CD14-positive monocyte (primary cell): Measurements from ENCODE around the gene CDKAL1. TPM values are rescaled to one million over a fixed set of nuclear protein-coding genes. Genes with fewer than 3 reads are reported as not detected.

Experiments
- DNase-seq, 3 donors: peaks; one replicate each; pipeline ENCODE4 v3.0.0-alpha.2; 2011 to 2022
- H2AFZ ChIP-seq: 2 replicates; pipeline ENCODE4 v1.6.0; 2012; ENCODE audit warnings: mild to moderate bottlenecking, low read depth, low read length, inconsistent platforms; ENCODE audit not compliant: insufficient read depth, poor library complexity, severe bottlenecking
- H3K27ac ChIP-seq, 2 donors: 1 replicate in 1 of 2; 2 replicates in 1 of 2; pipeline ENCODE4 v1.5.1; 2012 to 2013; ENCODE audit warnings: low read length in 2 of 2, control low read depth in 1 of 2, inconsistent platforms in 1 of 2, low read depth in 1 of 2, mild to moderate bottlenecking in 1 of 2
- H3K27me3 ChIP-seq, 2 donors: one replicate each; pipeline versions ENCODE4 v1.6.0 to v1.6.1; 2011 to 2013; ENCODE audit warnings: low read length in 2 of 2; ENCODE audit not compliant: control insufficient read depth in 2 of 2, insufficient read depth in 2 of 2
- H3K36me3 ChIP-seq, 2 donors: replicated peaks in 1 of 2; 1 replicate in 1 of 2; 2 replicates in 1 of 2; pipeline versions ENCODE4 v1.5.1 to v1.6.1; 2012 to 2013; ENCODE audit warnings: low read length in 2 of 2, control low read depth in 1 of 2, inconsistent platforms in 1 of 2, mild to moderate bottlenecking in 1 of 2; ENCODE audit not compliant: insufficient read depth in 2 of 2, control insufficient read depth in 1 of 2
- H3K4me1 ChIP-seq, 2 donors: 1 replicate in 1 of 2; 2 replicates in 1 of 2; pipeline versions ENCODE4 v1.5.1 to v1.6.1; 2012 to 2013; ENCODE audit warnings: low read length in 2 of 2, control low read depth in 1 of 2, inconsistent platforms in 1 of 2, mild to moderate bottlenecking in 1 of 2, moderate library complexity in 1 of 2; ENCODE audit not compliant: insufficient read depth in 2 of 2, control insufficient read depth in 1 of 2
- H3K4me2 ChIP-seq: replicated peaks from 2 replicates; pipeline ENCODE3; 2012; ENCODE audit warnings: low read length, moderate library complexity, mild to moderate bottlenecking; ENCODE audit not compliant: poor library complexity, severe bottlenecking; ENCODE audit errors: extremely low read depth
- H3K4me3 ChIP-seq, 3 experiments: fragments of 200-600 bp in 1 of 3; sonication (generic) in 1 of 3; replicated peaks in 1 of 3; 1 replicate in 2 of 3; 2 replicates in 1 of 3; pipeline ENCODE4 v1.5.1; 2011 to 2013; ENCODE audit warnings: low read length in 3 of 3, mild to moderate bottlenecking in 3 of 3, control low read depth in 2 of 3, low read depth in 2 of 3, inconsistent platforms in 1 of 3, moderate library complexity in 1 of 3
- H3K79me2 ChIP-seq: 2 replicates; pipeline ENCODE4 v1.6.0; 2012; ENCODE audit warnings: mild to moderate bottlenecking, control low read depth, inconsistent platforms, low read length, moderate library complexity; ENCODE audit not compliant: insufficient read depth
- H3K9ac ChIP-seq: 2 replicates; pipeline ENCODE4 v1.6.0; 2017; ENCODE audit warnings: low read length, mild to moderate bottlenecking; ENCODE audit not compliant: insufficient read depth, poor library complexity, severe bottlenecking
- H3K9me3 ChIP-seq, 2 donors: replicated peaks in 1 of 2; 1 replicate in 1 of 2; 2 replicates in 1 of 2; pipeline versions ENCODE4 v1.5.1 to v1.6.1; 2012 to 2013; ENCODE audit warnings: low read length in 2 of 2, control low read depth in 1 of 2; ENCODE audit not compliant: control insufficient read depth in 1 of 2, insufficient read depth in 1 of 2
- H4K20me1 ChIP-seq: 2 replicates; pipeline ENCODE4 v1.6.0; 2012; ENCODE audit warnings: mild to moderate bottlenecking, low read length, control low read depth, moderate library complexity; ENCODE audit not compliant: insufficient read depth
- H3K27ac Mint-ChIP-seq, 7 donors: one replicate each; pipeline ENCODE4 v1.8.0; 2020; ENCODE audit warnings: mild to moderate bottlenecking in 7 of 7, mixed read lengths in 7 of 7, moderate library complexity in 6 of 7, inconsistent platforms in 2 of 7
- H3K27me3 Mint-ChIP-seq, 3 donors: one replicate each; pipeline ENCODE4 v1.8.0; 2021 to 2022; ENCODE audit warnings: low read depth in 3 of 3, mild to moderate bottlenecking in 3 of 3, mixed read lengths in 3 of 3, moderate library complexity in 3 of 3, inconsistent platforms in 1 of 3
- H3K36me3 Mint-ChIP-seq, 2 donors: one replicate each; pipeline ENCODE4 v1.8.0; 2020; ENCODE audit warnings: mixed read lengths in 2 of 2, inconsistent platforms in 1 of 2, mild to moderate bottlenecking in 1 of 2
- H3K4me1 Mint-ChIP-seq: one replicate; pipeline ENCODE4 v1.8.0; 2020; ENCODE audit warnings: mild to moderate bottlenecking, mixed read lengths
- H3K4me3 Mint-ChIP-seq, 2 donors: one replicate each; pipeline ENCODE4 v1.8.0; 2020; ENCODE audit warnings: mild to moderate bottlenecking in 2 of 2, mixed read lengths in 2 of 2, moderate library complexity in 1 of 2
- H3K9me3 Mint-ChIP-seq, 7 donors: one replicate each; pipeline ENCODE4 v1.8.0; 2020 to 2022; ENCODE audit warnings: mixed read lengths in 7 of 7, mild to moderate bottlenecking in 6 of 7, moderate library complexity in 6 of 7, inconsistent platforms in 2 of 7
- WGBS: methylation state at CpG from one replicate; pipeline ENCODE4 v1.1.5; 2013; ENCODE audit warnings: missing lambda C conversion rate; ENCODE audit not compliant: insufficient coverage; 5-methylcytosine and 5-hydroxymethylcytosine counted together
- intact Hi-C, 2 donors: fragments of 100-400 bp; cut with micrococcal nuclease; formaldehyde crosslinking; loops; one replicate each; pipeline versions ENCODE4 v1.15.0 to v1.15.1; 2023
- polyA plus RNA-seq, 3 donors: library from polyadenylated mRNA; depleted of rRNA in 1 of 3; unstranded in 2 of 3; stranded (reverse) in 1 of 3; fragments of 300-500 nt in 2 of 3; fragments of >200 nt in 1 of 3; fragmentation: Illumina TruSeq in 2 of 3; gene quantifications; 1 replicate in 2 of 3; 2 replicates in 1 of 3; pipeline ENCODE4 v1.2.3, GENCODE V29; 2012 to 2021
- TF ChIP-seq, protein P1 (sequence below): fragments of 200-600 bp; IDR thresholded peaks from one replicate; pipeline ENCODE4 v1.8.0; 2022; ENCODE audit warnings: antibody characterized with exemption, mild to moderate bottlenecking

The CDKAL1 gene
- polyA plus RNA-seq, 3 donors, result 3.2 to 12.4 (median 8.3) TPM

DNA sequence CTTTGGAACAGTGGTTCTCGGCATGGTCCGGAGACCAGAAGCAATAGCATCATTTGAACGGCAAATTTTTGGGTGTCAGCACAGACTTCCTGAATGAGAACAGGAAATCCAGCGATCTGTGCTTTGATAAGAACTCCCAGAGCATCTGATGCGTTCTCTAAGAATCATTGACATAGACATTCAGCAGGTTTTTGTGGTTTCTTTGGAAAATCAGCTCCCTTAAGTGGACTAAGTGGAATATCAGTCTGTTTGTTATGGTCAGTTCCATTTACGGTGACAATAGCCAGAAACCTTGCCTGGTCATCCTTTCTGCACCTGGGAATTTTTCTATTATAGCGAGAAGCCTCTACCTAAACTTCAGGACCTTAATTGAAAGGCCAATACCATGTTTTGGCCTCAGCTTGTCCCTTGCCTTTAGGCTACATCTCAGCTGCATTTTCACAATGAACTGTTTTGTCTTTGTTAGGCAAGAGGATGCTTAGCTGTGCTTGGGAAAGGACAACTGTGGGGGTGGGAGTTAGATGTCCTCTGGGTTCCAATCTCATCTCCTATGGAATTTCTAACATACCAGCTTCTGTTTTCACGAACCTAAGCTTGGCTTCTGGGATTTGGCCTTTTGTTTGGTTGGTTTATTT lies 299.7 kb downstream of the CDKAL1 start:
- Histone ChIP-seq H3K27me3 (no peaks in the 10 kb centered on the region), H3K27ac (no peak overlapping the region), H3K79me2 (no peaks in the 10 kb centered on the region), H3K4me3 (no peak overlapping the region), H3K9ac (no peak overlapping the region), H4K20me1 (no peaks in the 10 kb centered on the region), H3K36me3 (no peaks in the 10 kb centered on the region), H2AFZ (no peak overlapping the region), H3K4me2 (no peak overlapping the region), H3K9me3 (no peaks in the 10 kb centered on the region), H3K4me1 (no peaks in the 10 kb centered on the region)
- intact Hi-C loops, result no loop called here
- Mint-ChIP-seq H3K27me3 (no peaks in the 10 kb centered on the region), H3K4me1 (no peaks in the 10 kb centered on the region), H3K27ac (no peak overlapping the region), H3K36me3 (peaks cover 3 to 6% of the 10 kb centered on the region in 2 donors), H3K9me3 (peaks cover 0 to 3% (median 0%) of the 10 kb centered on the region in 7 donors), H3K4me3 (no peak overlapping the region)
- DNase-seq, result no peak
- TF ChIP-seq, protein P1, sequence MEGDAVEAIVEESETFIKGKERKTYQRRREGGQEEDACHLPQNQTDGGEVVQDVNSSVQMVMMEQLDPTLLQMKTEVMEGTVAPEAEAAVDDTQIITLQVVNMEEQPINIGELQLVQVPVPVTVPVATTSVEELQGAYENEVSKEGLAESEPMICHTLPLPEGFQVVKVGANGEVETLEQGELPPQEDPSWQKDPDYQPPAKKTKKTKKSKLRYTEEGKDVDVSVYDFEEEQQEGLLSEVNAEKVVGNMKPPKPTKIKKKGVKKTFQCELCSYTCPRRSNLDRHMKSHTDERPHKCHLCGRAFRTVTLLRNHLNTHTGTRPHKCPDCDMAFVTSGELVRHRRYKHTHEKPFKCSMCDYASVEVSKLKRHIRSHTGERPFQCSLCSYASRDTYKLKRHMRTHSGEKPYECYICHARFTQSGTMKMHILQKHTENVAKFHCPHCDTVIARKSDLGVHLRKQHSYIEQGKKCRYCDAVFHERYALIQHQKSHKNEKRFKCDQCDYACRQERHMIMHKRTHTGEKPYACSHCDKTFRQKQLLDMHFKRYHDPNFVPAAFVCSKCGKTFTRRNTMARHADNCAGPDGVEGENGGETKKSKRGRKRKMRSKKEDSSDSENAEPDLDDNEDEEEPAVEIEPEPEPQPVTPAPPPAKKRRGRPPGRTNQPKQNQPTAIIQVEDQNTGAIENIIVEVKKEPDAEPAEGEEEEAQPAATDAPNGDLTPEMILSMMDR, result no peak
- WGBS, result 44% methylated on average over 6 of the region's 8 CpGs

DNA sequence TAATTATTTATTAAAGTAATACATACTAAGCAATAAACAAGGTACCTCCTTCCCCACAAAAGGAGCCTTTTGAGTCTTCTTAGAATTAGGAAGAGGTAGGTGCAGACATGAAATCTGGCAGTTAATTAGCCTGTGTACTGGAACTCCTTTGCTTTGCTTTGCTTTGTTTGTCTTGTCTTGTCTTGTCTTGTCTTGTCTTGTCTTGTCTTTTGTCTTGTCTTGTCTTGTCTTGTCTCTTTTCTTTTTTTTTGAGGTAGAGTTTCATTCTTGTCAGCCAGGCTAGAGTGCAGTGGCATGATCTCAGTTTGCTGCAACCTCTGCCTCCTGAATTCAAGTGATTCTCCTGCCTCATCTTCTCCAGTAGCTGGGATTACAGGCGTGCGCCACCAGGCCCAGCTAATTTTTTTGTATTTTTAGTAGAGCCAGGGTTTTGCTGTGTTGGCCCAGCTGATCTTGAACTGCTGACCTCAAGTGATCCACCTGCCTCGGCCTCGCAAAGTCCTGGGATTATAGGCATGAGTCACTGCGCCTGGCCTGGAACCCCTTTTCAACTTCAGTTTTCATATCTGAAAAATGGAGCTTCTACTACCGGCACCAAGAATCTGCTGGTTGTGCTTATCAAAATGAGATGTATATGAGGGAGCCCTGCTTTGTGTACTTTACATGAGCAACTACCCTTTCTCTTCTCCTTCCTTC lies 301.2 kb downstream of the CDKAL1 start:
- no peak overlapping the region for H3K27ac Mint-ChIP-seq
- no peaks in the 10 kb centered on the region for H3K27me3 Mint-ChIP-seq
- Histone ChIP-seq H3K9ac (no peak overlapping the region), H3K79me2 (no peaks in the 10 kb centered on the region), H3K9me3 (no peaks in the 10 kb centered on the region), H3K4me1 (no peaks in the 10 kb centered on the region), H3K36me3 (no peaks in the 10 kb centered on the region), H3K27ac (no peak overlapping the region), H2AFZ (no peak overlapping the region), H3K4me2 (no peak overlapping the region), H3K27me3 (no peaks in the 10 kb centered on the region), H3K4me3 (no peak overlapping the region), H4K20me1 (no peaks in the 10 kb centered on the region)
- intact Hi-C loops, result no loop called here
- peaks cover 0 to 3% (median 0%) of the 10 kb centered on the region in 7 donors for H3K9me3 Mint-ChIP-seq
- peaks cover 3 to 6% of the 10 kb centered on the region in 2 donors for H3K36me3 Mint-ChIP-seq
- no peak overlapping the region for H3K4me3 Mint-ChIP-seq
- DNase-seq, result no peak
- H3K4me1 Mint-ChIP-seq, result no peaks in the 10 kb centered on the region
- TF ChIP-seq, protein P1, result no peak
- WGBS, result 100% methylated on average over 2 of the region's 6 CpGs
